ENCODE results near the gene RAP1A.
"Not testable (repeated sequence)": the region's sequence is repeated elsewhere in the genome, so short reads cannot be mapped to it uniquely, and the experiment has no call there.

RAP1A gene

DNA sequence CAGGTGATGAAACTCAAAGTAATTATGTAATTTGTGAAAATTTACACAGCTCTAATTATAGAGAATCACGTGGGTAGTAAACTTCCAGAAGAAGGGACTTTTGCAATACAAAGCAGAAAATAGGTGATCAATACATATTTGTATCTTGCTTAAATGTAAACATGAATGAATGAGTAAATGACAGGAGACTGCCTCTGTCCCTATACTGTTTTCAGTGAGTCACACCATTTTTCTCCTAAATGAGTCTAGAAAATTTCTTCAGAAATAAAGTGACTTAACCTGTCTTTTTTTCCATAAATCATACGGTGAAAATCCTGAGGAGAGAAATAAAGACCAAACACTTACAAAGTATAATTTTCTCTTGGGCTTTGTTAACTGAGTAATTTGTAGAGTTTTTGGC is 11.9 kb downstream of the RAP1A start:
- no peak for DNase-seq

GRCh38 chr1:111632771-111633170 is 13.2 kb downstream of the RAP1A start:
- not testable (repeated sequence) for DNase-seq

DNA sequence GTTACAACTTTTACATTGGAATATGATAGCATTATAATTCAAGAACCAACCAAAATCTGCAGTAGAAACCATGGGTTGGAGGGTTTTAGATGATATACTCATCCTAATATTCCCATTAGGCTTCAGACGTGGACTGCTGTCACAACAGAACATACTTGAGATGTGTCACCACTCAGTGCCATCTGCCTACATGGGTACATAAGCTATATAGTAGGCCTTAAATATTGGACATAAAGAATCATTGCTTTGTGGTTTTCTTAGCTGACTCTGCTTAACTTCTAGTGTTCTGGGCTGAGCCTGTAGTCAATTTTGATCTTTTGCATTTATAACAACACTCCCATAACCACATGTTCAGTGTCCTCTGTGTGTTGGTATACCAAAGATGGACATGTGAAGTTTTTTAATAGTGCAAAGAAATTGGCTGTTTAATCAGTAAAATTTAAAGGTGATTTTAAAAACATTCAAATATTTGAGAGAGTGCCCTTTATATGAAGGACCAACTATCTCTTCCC is 14.2 kb downstream of the RAP1A start:
- no peak for DNase-seq

- DNase-seq: no peak
These were observed 15.9 kb downstream of the RAP1A start for GRCh38 chr1:111635324-111636009.

DNA sequence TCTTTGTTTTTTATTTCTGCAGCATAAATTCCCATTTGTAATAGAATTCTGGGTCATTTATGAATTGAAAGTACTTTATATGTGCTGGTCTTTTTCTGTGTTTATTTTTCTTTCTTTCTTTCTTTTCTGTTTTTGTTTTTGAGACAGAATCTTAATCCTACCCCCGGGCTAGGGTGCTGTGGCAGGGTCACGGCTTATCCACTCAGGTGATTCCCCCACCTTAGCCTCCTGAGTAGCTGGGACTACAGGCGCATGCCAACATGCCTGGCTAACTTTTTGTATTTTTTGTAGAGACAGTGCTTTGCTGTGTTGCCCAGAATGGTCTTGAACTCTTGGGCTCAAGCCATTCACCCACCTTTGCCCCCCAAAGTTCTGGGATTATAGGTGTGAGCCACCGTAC is 18.7 kb downstream of the RAP1A start:
- DNase-seq: no peak

DNA sequence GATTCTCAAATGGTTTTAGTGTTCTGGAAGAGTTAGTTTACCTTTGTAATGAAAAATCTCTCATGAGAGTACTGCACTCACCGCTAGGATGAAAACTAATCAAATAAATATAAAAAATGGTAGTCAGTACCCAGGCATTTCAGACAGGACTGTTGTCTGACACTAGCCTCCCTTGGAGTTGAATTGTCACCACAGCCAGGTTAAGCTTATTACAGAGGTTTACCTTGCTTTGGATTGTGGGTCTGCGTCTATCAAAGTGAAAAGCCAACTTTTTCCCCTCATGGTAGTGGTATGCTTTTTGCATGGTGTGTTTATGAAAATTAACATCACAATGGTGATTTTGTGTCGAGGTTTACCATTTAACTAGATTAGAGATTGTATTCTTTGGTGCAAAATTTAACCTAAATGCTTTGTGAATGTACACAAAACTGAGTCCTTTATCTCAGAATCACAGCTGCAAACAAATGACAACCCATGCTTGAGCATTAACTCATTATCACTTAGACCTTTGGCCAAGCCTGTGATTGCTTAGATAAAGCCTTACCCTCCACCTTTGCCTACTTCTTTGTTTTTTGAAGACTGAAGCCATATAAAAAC is 20.1 kb downstream of the RAP1A start:
- no peak for DNase-seq

DNA sequence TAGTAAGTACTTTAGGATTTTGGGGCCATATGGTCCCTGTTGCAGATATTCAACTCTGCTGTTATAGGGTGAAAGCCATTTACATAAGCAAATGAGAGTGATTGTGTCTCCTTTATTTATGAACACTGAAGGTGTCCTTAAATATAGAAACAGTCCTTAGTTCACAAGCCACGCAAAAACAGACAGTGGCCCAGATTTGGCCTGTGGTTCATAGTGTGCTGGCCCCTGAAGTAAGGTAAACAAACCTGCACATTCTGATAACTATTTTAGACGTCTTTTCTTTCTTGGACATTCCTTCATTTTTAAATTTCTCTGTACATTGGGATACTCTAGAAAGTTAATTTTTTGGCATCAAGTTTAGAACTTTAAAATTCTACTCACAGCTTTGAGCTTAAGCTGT is 23.5 kb downstream of the RAP1A start:
- no peak for DNase-seq

DNA sequence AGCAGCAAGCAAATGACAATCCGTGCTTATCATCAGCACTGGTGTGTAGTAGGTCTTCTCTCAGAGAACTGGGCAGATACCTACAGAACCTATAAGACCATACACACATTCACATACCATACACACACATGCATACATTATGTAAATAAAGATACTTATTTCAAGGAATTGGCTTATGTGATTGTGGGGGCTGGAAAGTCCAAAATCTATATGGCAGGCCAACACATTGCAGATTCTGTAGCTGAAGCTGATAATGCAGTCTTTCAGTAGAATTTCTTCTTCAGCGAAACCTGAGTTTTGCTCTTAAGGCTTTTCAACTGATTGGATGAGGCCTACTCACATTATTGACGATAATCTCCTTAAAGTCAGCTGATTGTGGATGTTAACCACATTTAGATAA is 24.1 kb downstream of the RAP1A start:
- no peak for DNase-seq

GRCh38 chr1:111644506-111644905 is 24.9 kb downstream of the RAP1A start:
- no peak for DNase-seq

DNA sequence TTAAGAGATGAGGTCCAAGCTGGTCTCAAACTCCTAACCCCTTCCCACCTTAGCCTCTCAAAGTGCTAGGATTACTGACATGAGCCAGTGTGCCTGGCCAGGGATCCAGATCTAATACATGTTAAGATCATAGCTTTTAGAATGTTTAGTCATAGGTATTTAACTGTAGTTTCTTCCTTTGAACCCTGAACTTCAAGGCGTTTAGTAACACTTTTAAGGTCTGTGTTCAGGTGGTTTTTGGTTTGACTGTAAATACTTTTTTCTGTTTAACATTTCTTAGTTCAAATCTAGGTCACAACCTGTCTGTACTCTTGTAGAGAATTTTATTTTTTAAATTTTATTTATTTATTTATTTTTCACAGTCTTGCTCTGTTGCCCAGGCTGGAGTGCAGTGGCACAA is 28.1 kb downstream of the RAP1A start:
- no peak for DNase-seq

DNA sequence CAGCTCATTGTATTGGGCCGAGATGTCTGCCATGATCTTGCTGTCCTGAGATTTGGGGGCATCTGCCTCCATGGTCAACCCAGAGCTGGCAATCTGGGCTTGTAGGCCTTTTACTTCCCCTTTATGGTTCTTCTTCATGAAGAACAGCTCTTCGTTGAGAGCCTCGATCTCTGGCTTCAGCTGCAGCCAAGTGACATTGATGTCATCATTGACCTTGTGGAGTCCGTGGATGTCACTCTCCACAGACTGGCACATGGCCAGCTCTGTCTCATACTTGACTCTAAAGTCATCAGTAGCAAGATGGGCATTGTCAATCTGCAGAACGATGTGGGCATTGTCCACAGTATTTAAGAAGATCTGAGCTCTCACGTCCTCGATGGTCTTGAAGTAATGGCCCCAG is 29.2 kb downstream of the RAP1A start:
- no peak for DNase-seq

GRCh38 chr1:111649227-111649626 is 29.6 kb downstream of the RAP1A start:
- no peak for DNase-seq

DNA sequence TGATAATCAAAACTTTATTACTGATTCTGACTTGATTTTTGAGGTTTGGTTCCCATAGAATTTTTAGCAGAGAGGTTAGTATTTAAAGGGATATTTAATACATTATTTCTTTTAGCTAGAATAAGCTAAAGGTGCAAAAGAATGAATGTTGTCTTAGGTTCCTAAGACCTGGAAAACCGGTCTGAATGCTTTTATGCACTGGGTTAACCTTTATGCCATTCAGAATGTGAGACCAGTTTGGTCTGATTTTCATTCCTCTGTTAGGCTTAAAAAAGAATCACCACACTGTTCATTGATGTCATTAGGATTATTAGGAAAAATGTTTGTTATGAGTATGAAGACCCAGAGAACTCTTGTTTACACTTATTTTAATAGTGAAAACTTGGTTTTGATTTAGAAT is 30.1 kb downstream of the RAP1A start:
- no peak for DNase-seq

GRCh38 chr1:111653709-111654108 is 34.1 kb downstream of the RAP1A start:
- no peak for DNase-seq

- DNase-seq: peak; percentile 52
These were observed 35.2 kb downstream of the RAP1A start for GRCh38 chr1:111654839-111655238.

DNA sequence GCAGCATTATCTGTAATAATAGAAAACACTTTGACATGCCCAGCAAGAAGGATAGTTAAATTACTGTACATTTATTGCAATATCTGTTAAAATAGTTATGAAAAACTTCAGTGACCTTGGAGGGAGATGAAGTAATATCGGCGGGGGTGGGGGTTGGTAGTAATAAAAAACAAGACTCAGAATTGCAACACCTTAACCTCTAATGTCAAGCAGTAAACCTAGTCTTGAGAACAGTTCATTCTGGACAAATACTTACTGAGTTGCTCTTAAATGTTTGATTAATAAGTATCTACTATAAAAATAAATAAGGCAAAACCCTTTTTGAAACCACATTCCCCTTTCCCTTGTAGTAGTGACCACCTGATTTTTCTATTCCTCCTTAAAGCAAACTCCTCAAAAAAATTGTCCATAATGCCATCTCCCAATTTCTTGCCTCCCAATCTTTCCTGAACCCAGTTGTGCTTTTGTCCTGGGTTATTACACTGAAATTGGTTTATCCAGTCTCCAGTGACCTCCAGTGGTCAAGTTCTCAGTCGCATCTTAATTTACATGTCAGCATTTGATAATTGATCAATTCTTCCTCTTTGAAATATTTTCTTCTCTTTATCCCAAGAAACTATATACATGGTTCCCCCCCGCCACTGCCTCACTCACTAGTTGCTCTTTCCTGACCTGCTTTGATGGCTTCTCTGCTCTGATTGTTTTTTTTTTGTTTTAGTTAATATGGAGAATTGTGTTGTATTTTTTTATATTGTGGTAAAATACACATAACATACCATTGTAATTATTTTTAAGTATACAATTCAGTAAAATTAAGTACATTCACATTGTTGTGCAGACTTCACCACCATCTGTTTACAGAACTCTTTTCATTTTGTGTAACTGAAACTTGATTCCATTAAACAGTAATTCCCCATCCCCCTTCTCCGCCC is 36.8 kb downstream of the RAP1A start:
- no peak for DNase-seq

GRCh38 chr1:111658622-111659021 is 39.0 kb downstream of the RAP1A start:
- DNase-seq: no peak

DNA sequence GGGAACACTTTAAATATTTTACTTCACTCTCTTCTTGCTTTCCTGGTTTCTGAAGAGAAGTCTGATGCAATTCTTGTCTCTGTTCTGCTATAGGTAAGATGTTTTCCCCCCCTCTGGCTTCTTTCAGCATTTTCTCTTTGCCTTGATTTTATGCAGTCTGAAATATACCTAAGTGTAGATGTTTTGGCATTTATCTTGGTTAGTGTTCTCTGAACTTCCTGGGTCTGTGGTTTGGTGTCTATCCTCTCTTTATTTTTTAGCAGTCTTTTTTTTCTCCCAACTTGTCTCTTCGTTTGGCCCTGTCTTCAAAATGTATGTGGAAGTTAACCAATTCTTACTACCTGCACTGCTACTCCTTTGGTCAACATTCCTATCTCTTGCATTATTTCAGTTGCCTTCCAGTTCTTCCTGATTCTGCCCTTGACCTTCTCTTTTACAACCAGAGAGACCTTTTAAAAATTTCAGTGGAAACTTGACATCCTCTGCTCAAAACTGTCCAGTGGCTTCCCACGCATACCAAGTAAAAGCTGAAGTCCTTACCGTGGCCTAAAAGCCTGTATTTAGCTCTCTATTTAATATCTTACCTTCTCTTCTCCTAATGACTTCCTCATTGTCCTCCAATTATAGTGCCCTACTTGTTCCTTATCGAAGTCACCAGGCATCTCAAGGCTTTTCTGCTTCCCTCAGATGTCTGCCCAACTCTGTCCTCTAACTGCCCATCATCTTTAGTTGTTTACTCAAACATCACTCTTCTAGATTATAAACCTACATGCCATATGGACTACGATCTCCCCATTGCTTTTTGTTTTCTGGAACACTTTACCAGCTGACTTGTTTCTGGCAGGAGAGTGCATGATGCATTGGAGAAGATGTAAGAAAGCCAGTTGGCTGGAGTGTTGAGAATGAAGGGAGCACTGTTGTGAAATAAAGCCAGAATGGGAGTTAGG is 40.9 kb downstream of the RAP1A start:
- DNase-seq: no peak

GRCh38 chr1:111664652-111665051 is 45.1 kb downstream of the RAP1A start:
- no peak for DNase-seq

- no peak for DNase-seq
These were observed 45.9 kb downstream of the RAP1A start for GRCh38 chr1:111665497-111665896.

- no peak for DNase-seq
These were observed 47.2 kb downstream of the RAP1A start for GRCh38 chr1:111666828-111667227.

GRCh38 chr1:111669268-111669667 is 49.7 kb downstream of the RAP1A start:
- DNase-seq: no peak

GRCh38 chr1:111671852-111672251 is 52.3 kb downstream of the RAP1A start:
- no peak for DNase-seq
